Stimulated activated CD8-positive, alpha-beta memory T cell treated with anti-CD3 and anti-CD28 coated beads, Interleukin-7, amount 100 ng/mL, for 1 hour (primary cell): ENCODE results near the gene DNASE1L2.

Source experiments
- DNase-seq, 2 donors: peaks; one replicate each; pipeline ENCODE4 v3.0.0-alpha.2; 2020; ENCODE audit warnings: low read depth in 2 of 2

DNASE1L2 gene

GRCh38 chr16:2270588-2271470, 34.6 kb downstream of the DNASE1L2 start:
- DNase-seq, result no peak

GRCh38 chr16:2271848-2272461, 35.7 kb downstream of the DNASE1L2 start:
- no peak for DNase-seq

GRCh38 chr16:2273484-2273883, 37.2 kb downstream of the DNASE1L2 start:
- DNase-seq, result no peak

- no peak for DNase-seq
Measured at GRCh38 chr16:2273931-2274330, 37.7 kb downstream of the DNASE1L2 start.

GRCh38 chr16:2275476-2276367, 39.5 kb downstream of the DNASE1L2 start:
- DNase-seq, result no peak

GRCh38 chr16:2276368-2277195, 40.3 kb downstream of the DNASE1L2 start:
- DNase-seq, result no peak

GRCh38 chr16:2277466-2278271, 41.4 kb downstream of the DNASE1L2 start:
- DNase-seq, result no peak

- no peak for DNase-seq
Measured at GRCh38 chr16:2278272-2278608, 42.0 kb downstream of the DNASE1L2 start.

GRCh38 chr16:2278956-2279800, 42.9 kb downstream of the DNASE1L2 start:
- DNase-seq, result no peak

GRCh38 chr16:2280461-2280860, 44.2 kb downstream of the DNASE1L2 start:
- DNase-seq, result no peak

- DNase-seq, result no peak
Measured at GRCh38 chr16:2280981-2281542, 44.8 kb downstream of the DNASE1L2 start.

- no peak for DNase-seq
Measured at GRCh38 chr16:2282262-2282661, 46.0 kb downstream of the DNASE1L2 start.

GRCh38 chr16:2282866-2283555, 46.8 kb downstream of the DNASE1L2 start:
- no peak for DNase-seq

- no peak for DNase-seq
Measured at GRCh38 chr16:2284001-2284770, 47.9 kb downstream of the DNASE1L2 start.

GRCh38 chr16:2284797-2285576, 48.7 kb downstream of the DNASE1L2 start:
- DNase-seq, result no peak

- DNase-seq, result no peak
Measured at GRCh38 chr16:2285731-2286191, 49.5 kb downstream of the DNASE1L2 start.

GRCh38 chr16:2286550-2286949, 50.3 kb downstream of the DNASE1L2 start:
- DNase-seq, result no peak
